ENCODE results near the gene ADAM17.

Gene ADAM17

DNA sequence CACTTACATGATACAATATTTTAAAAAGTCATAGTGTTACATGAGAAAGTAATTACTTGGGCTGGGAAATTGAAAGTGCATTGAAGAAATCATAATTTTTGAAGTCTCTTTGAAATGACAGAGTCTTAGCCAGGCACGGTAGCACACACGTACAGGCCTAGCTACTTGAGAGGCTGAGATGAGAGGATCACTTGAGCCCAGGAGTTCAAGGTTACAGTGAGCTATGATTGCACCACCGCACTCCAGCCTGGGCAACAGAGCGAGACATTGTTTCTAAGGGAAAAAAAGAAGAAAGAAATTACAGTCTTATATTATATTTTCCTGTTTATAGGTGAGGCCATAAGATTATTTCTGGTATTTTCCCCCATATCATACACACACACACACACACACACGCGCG, 90.5 kb downstream of the ADAM17 start:
- no peak for DNase-seq

DNA sequence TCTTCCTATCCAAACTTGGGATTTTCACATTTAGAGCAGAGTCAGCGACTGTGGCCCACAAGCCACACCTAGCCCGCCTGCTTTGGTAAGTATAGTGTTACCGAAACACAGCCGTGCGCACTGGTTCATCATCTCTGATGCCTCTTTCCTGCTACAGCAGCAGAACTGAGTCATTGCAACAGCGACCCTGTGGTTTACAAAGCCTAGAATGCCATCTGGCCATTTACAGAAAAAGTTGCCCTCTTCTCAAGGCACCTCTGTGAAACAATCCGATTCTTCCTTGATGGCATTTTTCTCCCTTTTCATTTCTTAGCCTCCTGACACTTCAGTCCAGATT, 92.0 kb downstream of the ADAM17 start:
- peak; percentile 45 for DNase-seq

DNA sequence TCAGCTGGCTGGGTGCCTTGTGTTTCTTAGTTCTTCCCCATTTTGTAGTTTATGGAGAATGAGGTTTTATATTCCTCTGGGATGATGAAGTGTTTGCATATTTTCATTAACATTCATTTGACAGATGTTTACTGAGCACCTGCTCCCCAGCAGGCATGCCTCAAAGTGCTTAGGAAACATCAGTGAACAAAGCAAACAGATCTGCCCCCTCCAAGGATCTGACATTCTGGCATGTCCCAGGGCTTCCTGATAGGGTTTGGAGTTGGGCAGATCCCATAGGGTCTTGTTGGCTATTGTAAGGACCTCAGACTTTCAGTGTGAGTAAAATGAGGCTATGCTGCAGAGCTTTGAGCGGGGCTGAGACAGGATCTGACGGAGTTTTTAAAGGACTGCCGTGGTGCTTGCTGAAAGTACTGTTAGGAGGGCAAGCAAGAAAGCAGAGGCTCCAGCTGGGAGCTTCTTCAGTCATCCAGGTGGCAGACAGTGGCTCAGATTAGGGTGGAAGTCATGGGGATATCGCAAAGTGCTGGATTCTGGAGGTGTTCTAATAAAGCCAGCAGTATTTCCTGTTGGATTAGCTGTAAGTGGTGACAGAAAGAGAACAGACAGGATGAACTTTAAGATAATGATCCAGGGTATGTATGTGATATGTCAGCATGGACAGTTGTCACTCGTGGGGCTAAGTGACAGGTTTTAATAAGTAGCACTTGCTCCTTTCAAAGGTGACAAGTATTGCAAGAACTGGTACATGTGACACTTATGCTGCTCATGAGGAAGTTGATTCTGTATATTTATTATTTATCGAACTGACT, 92.5 kb downstream of the ADAM17 start:
- no peak for DNase-seq

DNA sequence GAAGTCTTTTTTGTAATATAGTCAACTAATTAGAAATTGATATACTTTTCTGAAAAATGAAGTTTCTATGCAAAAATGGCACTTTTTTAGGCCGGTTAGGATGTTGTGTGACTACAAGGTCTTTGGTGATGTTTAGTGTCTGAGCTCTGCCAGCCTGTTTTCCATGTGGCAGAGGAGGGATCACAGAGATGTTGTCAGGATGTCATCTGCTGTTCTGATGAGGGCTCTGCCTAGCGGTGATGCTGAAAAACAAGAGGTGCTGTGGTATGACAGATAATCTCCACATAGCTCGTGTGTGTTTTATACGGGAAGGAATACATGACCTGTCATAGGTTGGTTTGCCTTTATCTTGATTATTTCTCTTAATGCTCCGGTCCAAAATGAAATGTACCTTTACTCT, 93.3 kb downstream of the ADAM17 start:
- DNase-seq = no peak

DNA sequence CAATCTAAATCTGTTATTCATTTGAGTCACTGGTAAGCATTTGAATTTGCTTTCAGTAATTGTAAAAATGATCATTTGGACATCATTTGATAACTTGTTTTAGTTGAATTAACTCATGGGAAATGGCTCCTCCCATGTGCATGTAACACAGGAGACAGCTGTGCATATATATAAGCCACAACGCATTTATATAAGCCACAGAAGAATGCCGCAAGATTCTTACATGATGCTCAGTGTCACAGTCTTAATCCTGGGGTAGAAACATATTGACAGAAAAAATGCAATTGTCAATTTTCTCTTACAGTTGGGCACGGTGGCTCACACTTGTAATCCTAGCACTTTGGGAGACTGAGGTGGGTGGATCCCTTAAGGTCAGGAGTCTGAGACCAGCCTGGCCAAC, 94.6 kb downstream of the ADAM17 start:
- no peak for DNase-seq

DNA sequence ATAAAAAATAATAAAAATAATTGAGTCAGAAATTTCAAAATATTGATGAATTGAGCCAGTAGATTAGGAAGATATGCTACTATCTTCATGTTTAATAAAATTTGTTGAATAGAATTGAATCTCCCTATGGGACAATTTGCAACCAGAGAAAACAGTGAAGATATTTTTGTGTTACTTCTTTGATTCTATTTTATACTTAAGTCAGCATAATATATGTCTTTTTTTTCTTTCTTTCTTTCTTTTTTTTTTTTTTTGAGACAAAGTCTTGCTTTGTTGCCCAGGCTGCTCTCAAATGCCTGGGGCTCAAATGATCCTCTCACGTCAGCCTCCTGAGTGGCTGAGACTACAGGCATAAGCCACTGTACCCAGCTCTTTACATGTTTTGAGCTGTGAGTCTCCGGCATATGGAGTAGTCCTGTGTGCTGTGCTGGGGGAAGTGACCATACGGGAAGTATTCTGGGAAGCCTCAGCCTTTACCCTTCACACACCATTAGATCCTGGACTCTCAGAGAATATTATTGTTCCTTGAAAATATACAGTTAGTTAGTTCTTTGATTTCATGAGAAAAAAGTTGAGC, 95.1 kb downstream of the ADAM17 start:
- no peak for DNase-seq

DNA sequence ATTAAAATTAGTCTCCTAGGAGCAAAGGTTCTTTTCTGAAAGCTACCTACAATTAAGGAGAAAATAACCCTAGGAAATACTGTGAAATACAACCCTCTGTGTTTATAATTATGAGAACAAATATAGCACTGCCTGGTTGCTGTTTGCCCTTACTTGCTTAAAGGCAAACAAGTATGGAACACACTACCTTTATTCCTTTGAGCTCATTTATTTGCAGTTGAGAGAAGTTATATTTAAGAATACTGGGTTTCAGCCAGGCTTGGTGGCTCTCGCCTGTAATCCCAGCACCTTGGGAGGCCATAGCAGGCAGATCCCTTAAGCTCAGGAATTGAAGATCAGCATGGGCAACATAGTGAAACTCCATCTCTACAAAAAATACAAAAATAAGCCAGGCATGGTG, 104.4 kb downstream of the ADAM17 start:
- no peak for DNase-seq

DNA sequence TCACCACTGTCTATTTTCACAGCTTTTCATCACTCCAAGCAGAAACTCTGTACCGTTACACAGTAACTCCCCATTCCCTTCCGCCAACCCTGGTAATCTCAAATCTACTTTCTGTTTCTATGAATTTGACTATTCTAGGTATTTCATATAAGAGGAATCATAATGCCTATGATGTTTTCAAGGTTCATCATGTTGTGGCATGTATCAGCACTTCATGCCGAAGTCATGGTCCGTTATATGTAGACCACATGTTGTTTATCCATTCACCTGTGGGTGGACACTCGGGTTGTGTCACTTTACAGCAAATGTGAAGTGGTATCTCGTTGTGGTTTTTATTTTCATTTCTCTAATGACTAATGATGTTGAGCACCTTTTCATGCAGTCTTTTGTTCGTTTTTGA, 110.5 kb downstream of the ADAM17 start:
- no peak for DNase-seq

DNA sequence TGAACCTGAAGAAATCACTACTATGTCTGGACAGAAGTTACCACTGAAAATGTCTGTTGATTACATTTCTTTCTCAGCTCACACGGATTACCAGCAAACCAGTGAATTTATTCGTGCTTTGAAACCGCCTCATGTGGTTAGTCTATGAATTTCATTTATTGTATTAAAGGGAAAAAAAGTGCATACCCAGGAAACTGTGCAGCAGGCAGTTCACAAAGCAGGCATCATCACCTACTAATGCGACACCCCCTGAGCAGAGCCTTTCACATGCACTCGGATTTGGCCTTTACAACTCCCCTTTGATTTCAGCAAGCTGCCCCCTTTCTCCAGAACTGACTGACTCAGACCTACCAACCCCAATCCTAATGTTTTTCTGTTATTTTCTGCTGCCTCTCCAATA, 112.1 kb downstream of the ADAM17 start:
- DNase-seq = no peak

DNA sequence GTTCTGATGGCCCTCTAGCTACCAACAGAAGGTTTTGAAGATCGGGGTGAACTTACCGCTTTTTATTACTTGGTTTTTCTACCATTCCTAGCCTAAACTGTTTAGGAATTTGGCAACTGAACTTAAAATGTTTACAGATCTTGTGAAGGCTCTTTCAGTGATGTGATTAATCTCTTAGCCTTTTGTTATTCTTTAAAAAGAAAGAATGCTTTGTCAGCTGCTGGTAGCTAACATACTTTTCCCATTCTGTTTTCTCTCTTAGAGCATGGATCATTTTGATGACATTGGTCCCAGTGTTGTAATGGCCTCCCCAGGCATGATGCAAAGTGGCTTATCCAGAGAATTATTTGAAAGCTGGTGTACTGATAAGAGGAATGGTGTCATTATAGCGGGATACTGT, 114.1 kb downstream of the ADAM17 start:
- DNase-seq = no peak

DNA sequence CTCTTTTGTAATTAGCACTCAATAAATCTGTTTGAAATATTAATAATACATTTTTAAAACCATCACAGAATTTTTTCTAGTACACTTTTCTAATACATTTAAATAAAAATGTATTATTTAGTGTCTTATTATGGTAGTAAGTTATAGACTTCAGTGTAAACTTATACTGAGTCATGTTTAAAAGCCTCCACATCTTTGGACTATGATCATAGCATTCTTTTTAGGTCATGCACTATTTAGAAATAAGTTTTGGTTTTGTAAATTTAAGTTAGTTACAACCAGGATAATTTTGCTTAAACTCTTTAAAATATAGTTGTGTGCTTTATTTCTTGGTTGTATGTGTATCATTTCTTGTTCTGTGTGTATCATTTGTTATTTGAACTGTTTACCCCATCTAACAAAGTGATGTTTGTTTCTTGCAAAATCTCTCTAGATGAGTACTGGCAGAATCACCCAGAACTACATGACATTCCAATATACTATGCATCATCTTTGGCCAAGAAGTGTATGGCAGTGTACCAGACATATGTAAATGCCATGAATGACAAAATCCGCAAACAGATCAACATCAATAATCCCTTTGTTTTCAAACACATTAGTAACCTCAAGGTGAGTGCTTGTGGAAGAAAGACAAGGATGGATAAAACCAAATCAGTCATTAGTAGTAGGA, 115.4 kb downstream of the ADAM17 start:
- no peak for DNase-seq

DNA sequence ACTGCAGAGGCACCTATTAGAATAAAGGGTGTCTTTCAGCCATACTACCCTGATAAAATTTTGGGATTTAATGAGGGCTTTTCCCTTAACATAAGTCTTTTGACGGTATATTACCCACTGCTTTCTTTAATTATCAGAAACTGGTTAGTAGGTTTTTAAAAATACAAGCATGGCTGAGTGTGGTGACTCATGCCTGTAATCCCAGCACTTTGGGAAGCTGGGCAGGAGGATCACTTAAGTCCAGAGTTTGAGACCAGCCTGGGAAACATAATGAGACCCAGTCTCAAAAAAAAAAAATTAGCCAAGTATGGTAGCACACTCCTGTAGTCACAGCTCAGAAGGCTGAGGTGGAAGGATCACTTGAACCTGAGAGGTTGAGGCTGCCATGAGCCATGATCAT, 116.1 kb downstream of the ADAM17 start:
- DNase-seq = no peak

All from suppressor macrophage treated with lipopolysaccharide for 4 hours (primary cell).